GM21526 (cell line): ENCODE data around the gene NFXL1.
"Not testable (repeated sequence)": the region's sequence is repeated elsewhere in the genome, so short reads cannot be mapped to it uniquely, and the experiment has no call there.

ENCODE experiments used
- ATAC-seq: cut with Tn5 transposase; IDR thresholded peaks from one replicate; pipeline ENCODE4 v1.9.1; 2021; ENCODE audit warnings: moderate library complexity; ENCODE audit not compliant: unreplicated experiment, low FRiP score

Gene NFXL1

GRCh38 chr4:47914220-47914925 is at the start of gene NFXL1:
Gene NFXL1 (minus strand): TSS chr4:47914583. CDS start chr4:47914203, 380 bp downstream.
- peak; percentile 97 for ATAC-seq

- ATAC-seq = no peak
Measured at GRCh38 chr4:47954677-47955076, 40.3 kb upstream of the NFXL1 start.

- ATAC-seq = no peak
Measured at GRCh38 chr4:47954245-47954644, 39.9 kb upstream of the NFXL1 start.

- no peak for ATAC-seq
Measured at GRCh38 chr4:47945930-47946726, 31.7 kb upstream of the NFXL1 start.

GRCh38 chr4:47942081-47942819 is 27.9 kb upstream of the NFXL1 start:
- no peak for ATAC-seq

GRCh38 chr4:47939456-47939855 is 25.1 kb upstream of the NFXL1 start:
- no peak for ATAC-seq

- ATAC-seq = no peak
Measured at GRCh38 chr4:47936336-47936735, 22.0 kb upstream of the NFXL1 start.

- ATAC-seq = peak; percentile 50
Measured at GRCh38 chr4:47933840-47934239, 19.5 kb upstream of the NFXL1 start.

- ATAC-seq = no peak
Measured at GRCh38 chr4:47930971-47931804, 16.8 kb upstream of the NFXL1 start.

GRCh38 chr4:47929682-47930201 is 15.4 kb upstream of the NFXL1 start:
- no peak for ATAC-seq

GRCh38 chr4:47926667-47927258 is 12.4 kb upstream of the NFXL1 start:
- peak; percentile 93 for ATAC-seq

GRCh38 chr4:47923261-47923608 is 8.9 kb upstream of the NFXL1 start:
- ATAC-seq = not testable (repeated sequence)

- ATAC-seq = not testable (repeated sequence)
Measured at GRCh38 chr4:47922436-47923260, 8.3 kb upstream of the NFXL1 start.

GRCh38 chr4:47917163-47917562 is 2.8 kb upstream of the NFXL1 start:
- ATAC-seq = not testable (repeated sequence)

GRCh38 chr4:47915378-47915777 is 995 bp upstream of the NFXL1 start:
- no peak for ATAC-seq

- peak; percentile 27 for ATAC-seq
Measured at GRCh38 chr4:47914926-47915237, 499 bp upstream of the NFXL1 start.

- peak; percentile 25 for ATAC-seq
Measured at GRCh38 chr4:47913861-47914219, 543 bp downstream of the NFXL1 start.

- no peak for ATAC-seq
Measured at GRCh38 chr4:47913330-47913729, 1.1 kb downstream of the NFXL1 start.

GRCh38 chr4:47907089-47907646 is 7.2 kb downstream of the NFXL1 start:
- ATAC-seq = no peak
